H1 (cell line): Measurements from ENCODE around the gene BMPR1A. TPM values are rescaled to one million over a fixed set of nuclear protein-coding genes. Genes with fewer than 3 reads are reported as not detected.

Experiments
- ASH2L ChIP-seq: fragments of 200-600, 300-600 bp; sonication (generic); IDR thresholded peaks from one replicate; pipeline ENCODE4 v1.7.1; 2017; ENCODE audit warnings: low read length
- CTBP2 ChIP-seq: IDR thresholded peaks from 2 replicates; pipeline ENCODE4 v1.7.0; 2011; ENCODE audit warnings: borderline replicate concordance, mild to moderate bottlenecking, moderate library complexity, mixed read lengths, low read length; ENCODE audit not compliant: insufficient read depth, insufficient read length
- MAFK ChIP-seq: IDR thresholded peaks from 2 replicates; pipeline ENCODE4 v1.6.1; 2012; ENCODE audit warnings: low read depth, mild to moderate bottlenecking, improper control_type of control experiment, low read length
- SP1 ChIP-seq: IDR thresholded peaks from 2 replicates; pipeline ENCODE4 v1.6.1; 2011; ENCODE audit warnings: low read depth, low read length
- SRF ChIP-seq: IDR thresholded peaks from 2 replicates; pipeline ENCODE4 v1.6.1; 2011; ENCODE audit warnings: mild to moderate bottlenecking, low read depth, low read length, moderate library complexity
- TEAD4 ChIP-seq: IDR thresholded peaks from 2 replicates; pipeline ENCODE4 v1.6.1; 2012; ENCODE audit warnings: low read depth, low read length, inconsistent platforms, mixed read lengths
- polyA plus RNA-seq, 7 experiments: library from polyadenylated mRNA; depleted of rRNA in 3 of 7; stranded (reverse) in 5 of 7; unstranded in 2 of 7; fragments of >200 nt in 5 of 7; fragments of 200-250 nt in 2 of 7; gene quantifications; 1 replicate in 5 of 7; 2 replicates in 1 of 7; 4 replicates in 1 of 7; pipeline versions ENCODE4 v1.2.1 to v1.2.3, GENCODE V29; 2011 to 2013; ENCODE audit warnings: missing spikeins in 2 of 7, mixed read lengths in 2 of 7
- total RNA-seq: library from RNA; stranded (reverse); fragmentation: NEBNext Ultra II Directional; extraction: Animal tissue kit (Norgen Biotek cat#: 25700); gene quantifications from 2 replicates; pipeline ENCODE4 v1.2.1, GENCODE V29; 2021

BMPR1A gene
- total and polyA plus RNA-seq, 2 of the 8 experiments (the other 6 are each of a cell fraction or from before 2014, with no cell fraction given) = 34.4 to 129 TPM

DNA sequence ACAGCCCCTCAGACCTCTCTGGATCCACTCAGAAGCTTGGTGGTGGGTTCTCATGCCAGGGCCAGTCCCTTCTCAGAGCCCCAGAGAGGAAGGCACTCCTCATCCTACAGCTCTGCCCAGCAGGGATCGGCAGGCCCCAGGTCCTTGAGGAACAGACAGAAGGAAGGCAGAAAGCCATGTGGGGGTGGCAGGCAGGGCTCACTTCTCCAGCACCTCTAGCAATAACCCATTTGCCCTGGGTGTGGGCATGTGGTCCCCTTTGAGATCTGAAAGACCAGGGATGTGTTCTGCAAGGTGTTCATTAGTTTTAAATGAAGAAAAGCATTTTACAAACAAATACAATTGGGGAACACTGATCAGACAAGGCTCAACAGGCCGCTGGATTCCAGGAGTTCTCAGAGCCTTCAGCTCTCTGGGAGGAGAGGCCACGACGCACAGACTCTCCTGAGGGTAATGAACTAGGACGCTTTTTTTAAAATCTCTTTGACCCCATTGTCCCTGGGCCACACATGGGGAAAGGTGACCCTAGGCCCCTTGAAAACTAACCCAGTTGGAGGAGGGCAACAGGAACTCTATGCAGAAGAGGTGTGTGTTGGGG, 47.5 kb upstream of the BMPR1A start (continued):
- no peak for TF ChIP-seq SRF
- TF ChIP-seq ASH2L = no peak
- no peak for TF ChIP-seq TEAD4
- TF ChIP-seq MAFK = no peak
- TF ChIP-seq SP1 = no peak
- no peak for TF ChIP-seq CTBP2
